LNCaP clone FGC (cell line): ENCODE data around the gene MRPS10.

Experiments used
- DNase-seq: peaks from one replicate; pipeline ENCODE4 v3.0.0-alpha.2; 2011; ENCODE audit warnings: low read depth
- H3K4me3 ChIP-seq: 2 replicates; pipeline ENCODE4 v1.5.1; 2011; ENCODE audit warnings: mild to moderate bottlenecking, low read depth, low read length, control low read depth
- CTCF ChIP-seq: IDR thresholded peaks from 2 replicates; pipeline ENCODE4 v1.5.1; 2012; ENCODE audit warnings: mild to moderate bottlenecking; ENCODE audit not compliant: control insufficient read depth, insufficient read depth; ENCODE audit errors: extremely low read depth

MRPS10 gene

GRCh38 chr6:42251911-42252637 lies 34.4 kb upstream of the MRPS10 start:
- no peak for DNase-seq

GRCh38 chr6:42251500-42251899 lies 33.8 kb upstream of the MRPS10 start:
- TF ChIP-seq CTCF = no peak
- DNase-seq = no peak
- H3K4me3 ChIP-seq = no peak overlapping the region

More at GRCh38 chr6:42251911-42252637, 34.4 kb upstream of the MRPS10 start:
- no peak overlapping the region for H3K4me3 ChIP-seq
- TF ChIP-seq CTCF = no peak

GRCh38 chr6:42250274-42250931 lies 32.7 kb upstream of the MRPS10 start:
- no peak for DNase-seq
- no peak overlapping the region for H3K4me3 ChIP-seq
- TF ChIP-seq CTCF = no peak

- H3K4me3 ChIP-seq = no peak overlapping the region
- DNase-seq = no peak
- TF ChIP-seq CTCF = no peak
These were observed 31.6 kb upstream of the MRPS10 start for GRCh38 chr6:42249279-42249678.

- DNase-seq = peak; percentile 52
- H3K4me3 ChIP-seq = no peak overlapping the region
- TF ChIP-seq CTCF = no peak
These were observed 25.4 kb upstream of the MRPS10 start for GRCh38 chr6:42243046-42243445.

- TF ChIP-seq CTCF = no peak
- DNase-seq = no peak
- H3K4me3 ChIP-seq = no peak overlapping the region
These were observed 24.3 kb upstream of the MRPS10 start for GRCh38 chr6:42241915-42242314.

GRCh38 chr6:42239736-42240375 lies 22.2 kb upstream of the MRPS10 start:
- no peak for TF ChIP-seq CTCF
- no peak for DNase-seq

More at GRCh38 chr6:42239736-42240375, 22.2 kb upstream of the MRPS10 start:
- H3K4me3 ChIP-seq = no peak overlapping the region
